KOPT-K1 (cell line): Measurements from ENCODE around the gene TGFB3.
"Not testable (repeated sequence)": the region's sequence is repeated elsewhere in the genome, so short reads cannot be mapped to it uniquely, and the experiment has no call there.

Source experiments
- H3K27ac ChIP-seq: fragments of 200-600 bp; sonication (generic); 2 replicates; pipeline ENCODE4 v1.5.1; 2016; ENCODE audit warnings: antibody characterized with exemption, mild to moderate bottlenecking, low read depth, low read length; ENCODE audit not compliant: poor library complexity, severe bottlenecking
- H3K36me3 ChIP-seq: fragments of 200-600 bp; sonication (generic); 2 replicates; pipeline ENCODE4 v1.5.1; 2017; ENCODE audit warnings: antibody characterized with exemption, mild to moderate bottlenecking, low read length, moderate library complexity; ENCODE audit not compliant: insufficient read depth
- H3K9me3 ChIP-seq: fragments of 200-600 bp; sonication (generic); 2 replicates; pipeline ENCODE4 v1.5.1; 2017; ENCODE audit warnings: antibody characterized with exemption, low read length, mild to moderate bottlenecking; ENCODE audit not compliant: insufficient read depth, poor library complexity, severe bottlenecking

TGFB3 gene

DNA sequence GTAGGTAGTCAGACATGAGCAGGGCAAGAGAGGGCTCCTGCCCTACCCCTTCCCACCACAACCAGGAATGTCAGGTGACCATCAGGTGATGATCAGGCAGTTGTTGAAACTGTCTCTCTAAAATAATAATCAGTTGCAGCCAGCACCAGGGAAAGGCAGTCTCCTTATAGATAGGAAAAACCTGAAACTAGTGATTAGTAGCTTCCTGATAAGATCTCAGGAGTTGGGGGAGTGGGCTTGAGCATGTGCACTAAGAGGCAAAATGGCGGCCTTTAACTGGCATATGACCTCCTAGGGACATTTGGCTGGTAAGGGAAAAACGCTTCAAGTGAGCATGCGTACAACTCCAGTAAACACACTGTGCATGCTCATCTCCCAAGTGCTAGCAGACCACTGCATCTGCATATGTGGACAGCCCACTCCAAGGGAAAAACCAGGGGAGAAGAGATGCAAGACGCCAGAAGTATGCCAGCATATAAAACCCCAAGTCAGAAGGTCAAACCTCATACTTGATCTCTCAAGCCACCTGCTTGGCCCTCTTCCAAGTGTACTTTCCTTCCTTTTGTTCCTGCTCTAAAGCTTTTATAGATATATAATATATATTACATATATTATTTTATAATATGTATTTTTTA, 37.1 kb downstream of the TGFB3 start:
- H3K27ac ChIP-seq, result no peak overlapping the region
- H3K36me3 ChIP-seq, result no peaks in the 10 kb centered on the region
- H3K9me3 ChIP-seq, result no peaks in the 10 kb centered on the region

- Histone ChIP-seq H3K27ac (no peak overlapping the region), H3K9me3 (no peaks in the 10 kb centered on the region), H3K36me3 (no peaks in the 10 kb centered on the region)
Observed at GRCh38 chr14:75941030-75941429, 40.8 kb downstream of the TGFB3 start.

- no peaks in the 10 kb centered on the region for H3K9me3 ChIP-seq
- H3K27ac ChIP-seq, result no peak overlapping the region
- H3K36me3 ChIP-seq, result no peaks in the 10 kb centered on the region
Observed at GRCh38 chr14:75939200-75939599, 42.6 kb downstream of the TGFB3 start.

GRCh38 chr14:75934998-75935628, 46.7 kb downstream of the TGFB3 start:
- Histone ChIP-seq H3K27ac (no peak overlapping the region), H3K36me3 (no peaks in the 10 kb centered on the region), H3K9me3 (no peaks in the 10 kb centered on the region)

DNA sequence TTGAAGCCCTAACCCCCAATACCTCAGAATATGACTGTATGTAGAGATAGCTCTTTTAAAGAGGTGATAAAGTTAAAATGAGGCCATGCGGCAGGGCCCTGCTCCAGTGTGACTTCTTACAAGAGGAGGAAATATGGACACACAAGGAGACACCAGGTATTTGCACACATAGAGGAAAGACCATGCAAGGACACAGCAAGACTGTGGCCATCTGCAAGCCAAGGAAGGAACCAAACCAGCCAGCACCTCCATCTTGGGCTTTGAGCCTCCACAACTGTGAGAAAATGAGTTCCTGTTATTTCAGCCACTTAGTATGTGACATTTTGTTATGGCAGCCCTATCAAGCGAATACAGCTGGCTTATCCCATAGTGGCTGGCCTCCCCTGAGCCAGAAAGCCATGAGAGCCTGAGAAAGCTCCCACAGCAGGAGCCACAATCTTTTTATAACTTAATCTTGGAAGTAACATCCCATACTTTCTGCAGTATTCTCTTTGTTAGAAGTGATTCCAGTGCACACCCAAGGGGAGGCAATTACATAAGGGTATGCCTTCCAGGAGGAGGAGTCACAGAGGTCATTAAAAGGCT, 48.0 kb downstream of the TGFB3 start:
- Histone ChIP-seq H3K9me3 (no peaks in the 10 kb centered on the region), H3K36me3 (no peaks in the 10 kb centered on the region), H3K27ac (no peak overlapping the region)

DNA sequence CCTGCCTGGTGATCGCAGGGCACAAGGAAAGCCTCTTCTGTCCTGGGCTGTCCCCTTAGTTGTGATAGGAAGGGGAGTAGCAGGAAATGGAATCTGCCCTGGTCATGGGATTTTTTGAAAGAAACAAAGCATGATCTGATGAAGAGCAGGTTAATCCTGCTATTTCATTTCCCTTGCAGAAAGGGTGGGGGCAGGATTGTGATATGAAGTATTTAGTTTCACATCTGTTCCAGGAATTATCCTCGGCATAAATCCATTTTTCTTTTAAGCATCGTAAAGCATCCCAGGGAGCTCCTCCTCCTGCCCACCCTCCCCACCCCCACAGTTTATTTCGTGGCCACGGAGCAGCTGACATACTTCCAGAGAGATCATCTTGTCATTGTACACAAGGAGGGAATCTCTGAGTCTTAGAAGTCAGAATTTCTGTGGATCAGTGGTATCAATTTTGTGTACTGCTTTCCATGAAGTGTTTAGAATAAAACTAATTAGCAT, 53.1 kb downstream of the TGFB3 start:
- no peaks in the 10 kb centered on the region for H3K36me3 ChIP-seq
- no peak overlapping the region for H3K27ac ChIP-seq
- H3K9me3 ChIP-seq, result no peaks in the 10 kb centered on the region

- Histone ChIP-seq H3K9me3 (no peaks in the 10 kb centered on the region), H3K36me3 (no peaks in the 10 kb centered on the region), H3K27ac (no peak overlapping the region)
Observed at GRCh38 chr14:75927564-75928087, 54.2 kb downstream of the TGFB3 start.

DNA sequence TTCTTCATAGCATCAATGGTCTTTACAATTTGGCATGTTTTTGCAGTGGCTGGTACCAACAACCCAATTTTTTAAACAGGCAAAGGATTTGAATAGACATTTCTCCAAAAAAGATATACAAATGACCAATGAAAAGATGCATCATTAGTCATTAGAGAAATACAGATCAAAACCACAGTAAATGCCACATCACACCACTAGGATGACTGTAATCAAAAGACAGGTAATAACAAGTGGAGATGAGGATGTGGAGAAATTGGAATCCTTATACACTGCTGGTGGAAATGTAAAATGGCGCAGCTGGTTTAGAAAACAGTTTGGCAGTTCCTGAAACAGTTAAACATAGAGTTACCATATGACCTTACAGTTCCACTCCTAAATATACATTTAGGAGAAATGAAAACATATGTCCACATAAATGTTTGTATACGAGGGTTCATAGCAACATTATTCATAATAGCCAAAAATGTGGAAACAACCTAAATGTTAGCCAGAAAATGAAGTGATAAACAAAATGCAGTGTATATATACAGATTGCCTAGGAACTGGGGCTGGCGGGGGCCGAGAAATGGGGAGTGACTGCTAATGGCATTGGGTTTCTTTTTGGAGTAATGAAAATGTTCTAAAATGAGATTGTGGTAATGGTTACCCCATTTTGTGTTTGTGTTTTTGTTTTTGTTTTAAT, 55.2 kb downstream of the TGFB3 start:
- Histone ChIP-seq H3K9me3 (no peaks in the 10 kb centered on the region), H3K36me3 (no peaks in the 10 kb centered on the region), H3K27ac (no peak overlapping the region)

- not testable (repeated sequence) for H3K27ac ChIP-seq, H3K36me3 ChIP-seq, H3K9me3 ChIP-seq
Observed at GRCh38 chr14:75925141-75925840, 56.5 kb downstream of the TGFB3 start.

- H3K27ac ChIP-seq, H3K36me3 ChIP-seq, H3K9me3 ChIP-seq: not testable (repeated sequence)
Observed at GRCh38 chr14:75920421-75920820, 61.4 kb downstream of the TGFB3 start.

DNA sequence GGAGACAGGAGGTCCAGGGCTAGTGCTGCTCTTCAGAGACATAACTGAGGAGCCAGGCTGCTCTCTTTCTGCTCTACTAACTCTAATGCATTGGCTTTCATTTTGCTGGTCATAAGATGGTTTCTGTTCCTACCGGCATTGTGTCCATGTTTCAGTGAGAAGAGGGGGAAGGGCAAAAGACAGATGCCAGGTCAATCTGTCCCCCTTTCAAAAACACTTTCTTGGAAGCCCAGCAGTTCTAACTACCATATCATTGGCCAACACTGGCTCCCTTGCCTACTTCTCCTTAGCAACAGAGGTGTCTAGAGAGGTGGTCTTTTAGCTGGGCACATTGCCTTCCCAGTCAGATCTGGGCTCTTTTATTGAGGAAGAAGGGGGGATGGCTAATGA, 63.9 kb downstream of the TGFB3 start:
- Histone ChIP-seq H3K27ac (no peak overlapping the region), H3K36me3 (no peaks in the 10 kb centered on the region), H3K9me3 (peaks cover 4% of the 10 kb centered on the region)

GRCh38 chr14:75917322-75917945, 64.4 kb downstream of the TGFB3 start:
- Histone ChIP-seq H3K9me3 (peaks cover 4% of the 10 kb centered on the region), H3K27ac (no peak overlapping the region), H3K36me3 (no peaks in the 10 kb centered on the region)

DNA sequence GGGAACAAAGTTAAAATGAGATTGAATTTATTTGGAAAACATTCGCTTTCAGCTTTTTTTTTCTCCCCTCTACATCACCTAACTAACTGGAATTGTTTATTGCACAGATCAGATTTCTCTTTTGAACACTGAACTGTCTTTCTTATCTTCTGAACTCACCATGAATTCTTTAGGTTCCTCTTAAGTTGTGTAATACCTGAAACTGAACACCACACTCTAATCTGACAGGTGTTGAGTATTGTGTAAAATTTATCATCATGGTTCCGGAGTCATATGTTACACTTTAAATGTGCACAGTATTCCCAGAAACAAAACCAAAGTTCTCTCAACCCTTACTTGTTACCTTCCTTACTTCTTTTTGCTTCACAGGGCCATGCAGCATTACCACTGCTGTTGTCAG, 66.8 kb downstream of the TGFB3 start:
- H3K36me3 ChIP-seq, result no peaks in the 10 kb centered on the region
- H3K27ac ChIP-seq, result no peak overlapping the region
- H3K9me3 ChIP-seq, result no peaks in the 10 kb centered on the region

- H3K9me3 ChIP-seq, result no peaks in the 10 kb centered on the region
- H3K27ac ChIP-seq, result no peak overlapping the region
- H3K36me3 ChIP-seq, result peaks cover 2% of the 10 kb centered on the region; the same call in 1 of the 2 replicates
Observed at GRCh38 chr14:75913183-75913582, 68.6 kb downstream of the TGFB3 start.
